ENCODE data around the gene RNF32. TPM values are rescaled to one million over a fixed set of nuclear protein-coding genes. Genes with fewer than 3 reads are reported as not detected.

RNF32 gene
- total RNA-seq, 1 experiment from 2014 or later, result 1.5 TPM

DNA sequence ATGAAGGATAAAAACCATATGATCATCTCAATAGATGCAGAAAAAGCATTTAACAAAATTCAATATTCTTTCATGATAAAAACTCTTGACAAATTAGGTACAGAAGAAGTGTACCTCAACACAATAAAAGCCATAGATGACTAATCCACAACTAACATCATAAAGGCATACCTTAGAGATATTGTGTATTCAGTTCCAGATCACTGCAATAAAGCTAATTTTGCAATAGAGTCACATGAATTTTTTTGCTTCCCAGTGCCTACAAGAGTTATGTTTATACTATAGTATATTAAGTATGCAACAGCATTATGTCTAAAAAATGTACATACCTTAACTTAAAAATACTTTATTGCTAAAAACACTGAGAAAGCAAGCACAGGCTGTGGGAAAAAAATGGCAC lies 18.9 kb upstream of the RNF32 start:
- Histone ChIP-seq H3K27ac (ENCODE audit: low read depth, low read length, poor library complexity, severe bottlenecking) (no peak overlapping the region), H3K9me3 (ENCODE audit: low read depth, low read length, poor library complexity, severe bottlenecking) (peaks cover 7% of the 10 kb centered on the region), H3K27me3 (replicated peaks; ENCODE audit: insufficient read depth, low read depth, low read length, poor library complexity) (peaks cover 26% of the 10 kb centered on the region), H3K4me1 (ENCODE audit: insufficient read depth, low read length, poor library complexity, severe bottlenecking) (no peaks in the 10 kb centered on the region), H3K4me3 (ENCODE audit: low read depth, low read length, poor library complexity, severe bottlenecking) (no peak overlapping the region), H3K36me3 (ENCODE audit: insufficient read depth, low read length, poor library complexity, severe bottlenecking) (no peaks in the 10 kb centered on the region)
- POLR2A ChIA-PET (ENCODE audit: low non-redundant PET), result no interaction called here
- DNase-seq (ENCODE audit: low spot score), result no peak
- no peak for TF ChIP-seq EZH2 (IDR thresholded peaks at IDR 0.05; ENCODE audit: borderline replicate concordance, low read depth, low read length, poor library complexity, severe bottlenecking)
- TF ChIP-seq, protein P1, sequence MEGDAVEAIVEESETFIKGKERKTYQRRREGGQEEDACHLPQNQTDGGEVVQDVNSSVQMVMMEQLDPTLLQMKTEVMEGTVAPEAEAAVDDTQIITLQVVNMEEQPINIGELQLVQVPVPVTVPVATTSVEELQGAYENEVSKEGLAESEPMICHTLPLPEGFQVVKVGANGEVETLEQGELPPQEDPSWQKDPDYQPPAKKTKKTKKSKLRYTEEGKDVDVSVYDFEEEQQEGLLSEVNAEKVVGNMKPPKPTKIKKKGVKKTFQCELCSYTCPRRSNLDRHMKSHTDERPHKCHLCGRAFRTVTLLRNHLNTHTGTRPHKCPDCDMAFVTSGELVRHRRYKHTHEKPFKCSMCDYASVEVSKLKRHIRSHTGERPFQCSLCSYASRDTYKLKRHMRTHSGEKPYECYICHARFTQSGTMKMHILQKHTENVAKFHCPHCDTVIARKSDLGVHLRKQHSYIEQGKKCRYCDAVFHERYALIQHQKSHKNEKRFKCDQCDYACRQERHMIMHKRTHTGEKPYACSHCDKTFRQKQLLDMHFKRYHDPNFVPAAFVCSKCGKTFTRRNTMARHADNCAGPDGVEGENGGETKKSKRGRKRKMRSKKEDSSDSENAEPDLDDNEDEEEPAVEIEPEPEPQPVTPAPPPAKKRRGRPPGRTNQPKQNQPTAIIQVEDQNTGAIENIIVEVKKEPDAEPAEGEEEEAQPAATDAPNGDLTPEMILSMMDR (conservative IDR thresholded peaks at IDR 0.05; ENCODE audit: low read depth, low read length), result no peak
- CTCF ChIA-PET, result no interaction called here
- BruUV-seq (replicated peaks), result no TSS peak
- intact Hi-C loops (cut with micrococcal nuclease; ENCODE audit: unreplicated experiment), result no loop called here

DNA sequence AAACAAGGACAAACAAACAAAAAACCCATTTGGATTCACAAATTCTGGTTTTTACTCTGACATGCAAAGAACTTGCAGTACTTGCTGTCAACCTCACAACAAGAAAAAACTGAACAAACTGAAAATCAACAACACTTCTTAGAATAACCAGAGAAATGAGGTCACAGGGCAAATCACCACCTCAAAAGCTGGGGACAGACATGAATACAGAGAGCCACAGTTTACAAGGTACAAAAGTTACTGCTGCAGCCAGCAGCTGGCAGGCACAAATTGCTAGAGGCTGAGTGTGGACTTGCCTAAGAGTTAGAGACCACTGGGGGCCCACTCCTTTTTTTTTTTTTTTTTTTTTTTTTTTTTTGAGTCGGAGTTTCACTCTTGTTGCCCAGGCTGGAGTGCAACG lies 15.0 kb upstream of the RNF32 start:
- no peak for DNase-seq (ENCODE audit: low spot score)
- intact Hi-C loops (cut with micrococcal nuclease; ENCODE audit: unreplicated experiment), result no loop called here
- no TSS peak for BruUV-seq (replicated peaks)
- H3K9me3 ChIP-seq (ENCODE audit: low read depth, low read length, poor library complexity, severe bottlenecking), result peaks cover 22% of the 10 kb centered on the region
- CTCF ChIA-PET, result no interaction called here
- H3K36me3 ChIP-seq (ENCODE audit: insufficient read depth, low read length, poor library complexity, severe bottlenecking), result no peaks in the 10 kb centered on the region
- H3K4me3 ChIP-seq (ENCODE audit: low read depth, low read length, poor library complexity, severe bottlenecking), result no peak overlapping the region
- POLR2A ChIA-PET (ENCODE audit: low non-redundant PET), result no interaction called here
- H3K4me1 ChIP-seq (ENCODE audit: insufficient read depth, low read length, poor library complexity, severe bottlenecking), result no peaks in the 10 kb centered on the region
- peaks cover 12% of the 10 kb centered on the region for H3K27me3 ChIP-seq (replicated peaks; ENCODE audit: insufficient read depth, low read depth, low read length, poor library complexity)
- no peak for TF ChIP-seq EZH2 (IDR thresholded peaks at IDR 0.05; ENCODE audit: borderline replicate concordance, low read depth, low read length, poor library complexity, severe bottlenecking)
- TF ChIP-seq, protein P1 (conservative IDR thresholded peaks at IDR 0.05; ENCODE audit: low read depth, low read length), result no peak
- H3K27ac ChIP-seq (ENCODE audit: low read depth, low read length, poor library complexity, severe bottlenecking), result no peak overlapping the region

DNA sequence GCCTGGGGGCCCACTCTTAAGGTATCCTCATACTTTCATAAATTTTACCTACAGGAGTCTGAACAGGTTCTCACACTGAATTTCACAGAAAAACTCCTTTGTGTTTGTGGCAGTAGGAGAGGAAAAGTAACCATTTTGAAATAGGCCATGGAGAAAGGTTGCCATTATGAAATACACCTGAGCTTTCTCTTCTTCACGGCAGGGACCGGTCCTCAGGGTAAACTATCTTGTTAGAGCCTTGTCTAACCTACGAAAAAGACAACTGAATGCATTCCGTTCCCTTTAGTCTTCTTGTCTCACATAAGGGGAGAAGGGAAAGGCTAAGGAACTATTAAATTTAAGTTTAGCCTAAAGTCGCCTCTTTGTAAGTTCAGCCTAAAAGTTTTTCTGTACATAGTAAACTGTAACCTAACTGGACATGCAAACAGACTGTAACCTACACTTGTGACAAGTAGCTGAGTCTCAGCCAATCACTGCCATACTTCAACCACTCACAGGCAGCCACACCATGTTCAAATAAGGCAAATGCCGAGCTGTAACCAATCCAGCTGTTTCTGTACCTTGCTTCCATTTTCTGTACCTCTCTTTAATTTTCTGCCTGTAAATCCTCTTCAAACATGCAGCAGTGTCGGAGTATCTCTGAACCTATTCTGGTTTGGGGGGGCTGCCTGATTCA lies 14.2 kb upstream of the RNF32 start:
- Histone ChIP-seq H3K4me1 (ENCODE audit: insufficient read depth, low read length, poor library complexity, severe bottlenecking) (no peaks in the 10 kb centered on the region), H3K27ac (ENCODE audit: low read depth, low read length, poor library complexity, severe bottlenecking) (no peak overlapping the region), H3K9me3 (ENCODE audit: low read depth, low read length, poor library complexity, severe bottlenecking) (peaks cover 20% of the 10 kb centered on the region), H3K36me3 (ENCODE audit: insufficient read depth, low read length, poor library complexity, severe bottlenecking) (no peaks in the 10 kb centered on the region), H3K4me3 (ENCODE audit: low read depth, low read length, poor library complexity, severe bottlenecking) (no peak overlapping the region), H3K27me3 (replicated peaks; ENCODE audit: insufficient read depth, low read depth, low read length, poor library complexity) (peaks cover 12% of the 10 kb centered on the region)
- ChIA-PET CTCF (no interaction called here), POLR2A (ENCODE audit: low non-redundant PET) (no interaction called here)
- intact Hi-C loops (cut with micrococcal nuclease; ENCODE audit: unreplicated experiment), result no loop called here
- BruUV-seq (replicated peaks), result no TSS peak
- no peak for TF ChIP-seq EZH2 (IDR thresholded peaks at IDR 0.05; ENCODE audit: borderline replicate concordance, low read depth, low read length, poor library complexity, severe bottlenecking)
- TF ChIP-seq, protein P1 (conservative IDR thresholded peaks at IDR 0.05; ENCODE audit: low read depth, low read length), result no peak
- no peak for DNase-seq (ENCODE audit: low spot score)

Measured in A673 (cell line).